Measurements from ENCODE around the gene EVL. TPM values are rescaled to one million over a fixed set of nuclear protein-coding genes. Genes with fewer than 3 reads are reported as not detected.
"Not testable (repeated sequence)": the region's sequence is repeated elsewhere in the genome, so short reads cannot be mapped to it uniquely, and the experiment has no call there.

Gene EVL
- total and polyA plus RNA-seq, 12 donors: 26.0 to 79.4 (median 47.6) TPM

- TF ChIP-seq, protein P1, sequence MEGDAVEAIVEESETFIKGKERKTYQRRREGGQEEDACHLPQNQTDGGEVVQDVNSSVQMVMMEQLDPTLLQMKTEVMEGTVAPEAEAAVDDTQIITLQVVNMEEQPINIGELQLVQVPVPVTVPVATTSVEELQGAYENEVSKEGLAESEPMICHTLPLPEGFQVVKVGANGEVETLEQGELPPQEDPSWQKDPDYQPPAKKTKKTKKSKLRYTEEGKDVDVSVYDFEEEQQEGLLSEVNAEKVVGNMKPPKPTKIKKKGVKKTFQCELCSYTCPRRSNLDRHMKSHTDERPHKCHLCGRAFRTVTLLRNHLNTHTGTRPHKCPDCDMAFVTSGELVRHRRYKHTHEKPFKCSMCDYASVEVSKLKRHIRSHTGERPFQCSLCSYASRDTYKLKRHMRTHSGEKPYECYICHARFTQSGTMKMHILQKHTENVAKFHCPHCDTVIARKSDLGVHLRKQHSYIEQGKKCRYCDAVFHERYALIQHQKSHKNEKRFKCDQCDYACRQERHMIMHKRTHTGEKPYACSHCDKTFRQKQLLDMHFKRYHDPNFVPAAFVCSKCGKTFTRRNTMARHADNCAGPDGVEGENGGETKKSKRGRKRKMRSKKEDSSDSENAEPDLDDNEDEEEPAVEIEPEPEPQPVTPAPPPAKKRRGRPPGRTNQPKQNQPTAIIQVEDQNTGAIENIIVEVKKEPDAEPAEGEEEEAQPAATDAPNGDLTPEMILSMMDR (IDR thresholded peaks at IDR 0.05): no peak
- Histone ChIP-seq H3K9me3 (no peaks in the 10 kb centered on the region), H3K4me3 (no peak overlapping the region), H3K36me3 (no peaks in the 10 kb centered on the region), H3K4me1 (peaks cover 0 to 58% (median 35%) of the 10 kb centered on the region in 9 donors), H3K27ac (no peak overlapping the region), H3K27me3 (no peaks in the 10 kb centered on the region)
- DNase-seq: no peak
- intact Hi-C loops (cut with DNase I): no loop called here
- 99% methylated on average over 4 of the region's 4 CpGs for WGBS, 2 donors
- no peak for ATAC-seq
These were observed 37.3 kb upstream of the EVL start for GRCh38 chr14:100027771-100028490.

DNA sequence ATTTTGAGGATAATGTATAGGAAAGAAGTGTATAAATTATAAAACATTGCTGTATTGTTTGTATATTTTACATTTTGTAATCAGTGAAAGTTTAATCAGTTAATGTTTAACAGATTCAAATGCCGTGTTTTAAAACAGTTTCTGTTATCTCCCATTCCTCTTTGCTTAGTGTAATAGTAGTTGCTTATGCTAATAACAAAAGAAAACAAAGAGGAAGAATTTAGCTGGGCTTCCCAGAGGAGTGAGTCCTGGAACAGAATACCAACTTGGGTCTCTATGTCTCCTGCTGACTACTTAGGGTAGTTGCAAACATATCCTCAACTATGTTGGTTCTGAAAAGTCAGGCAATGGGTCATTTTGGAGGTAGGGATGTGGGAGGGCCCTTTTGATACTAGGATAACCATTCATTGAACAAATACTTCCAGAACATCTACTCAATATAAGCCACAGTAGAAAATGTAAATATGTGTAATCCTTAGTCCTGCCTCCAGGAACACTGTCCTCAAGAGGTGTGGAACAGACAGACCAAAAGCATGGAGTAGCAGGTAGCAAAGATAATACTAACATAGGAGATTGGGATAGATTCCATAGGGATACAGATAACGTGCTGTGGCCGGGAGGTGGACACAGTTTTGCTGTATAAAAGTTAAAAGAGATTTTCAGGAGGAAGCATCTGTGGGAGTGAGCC is 36.1 kb upstream of the EVL start:
- peaks cover 0 to 46% (median 32%) of the 10 kb centered on the region in 9 donors for H3K4me1 ChIP-seq
- H3K27me3 ChIP-seq: no peaks in the 10 kb centered on the region
- no peak overlapping the region for H3K4me3 ChIP-seq
- DNase-seq (no peak), ATAC-seq (no peak)
- intact Hi-C loops (cut with DNase I): no loop called here
- WGBS, 2 donors: 87% methylated on average over 3 of the region's 3 CpGs
- no peak overlapping the region for H3K27ac ChIP-seq
- TF ChIP-seq, protein P1 (IDR thresholded peaks at IDR 0.05): no peak
- H3K9me3 ChIP-seq: no peaks in the 10 kb centered on the region
- no peaks in the 10 kb centered on the region for H3K36me3 ChIP-seq

GRCh38 chr14:100030006-100030405 is 35.2 kb upstream of the EVL start:
- H3K4me3 ChIP-seq; H3K36me3 ChIP-seq; H3K27me3 ChIP-seq; H3K9me3 ChIP-seq; DNase-seq; H3K27ac ChIP-seq; intact Hi-C loops (cut with DNase I): not testable (repeated sequence)
- ATAC-seq: peak in 1 of 8 donors; percentile 8
- WGBS, 2 donors: 93% methylated on average over 13 of the region's 13 CpGs
- H3K4me1 ChIP-seq: peaks cover under 1 to 42% (median 27%) of the 10 kb centered on the region in 9 donors

- Histone ChIP-seq H3K9me3 (no peaks in the 10 kb centered on the region), H3K27ac (peak overlapping the region in 2 of 10 donors; percentile 27 to 43), H3K36me3 (no peaks in the 10 kb centered on the region), H3K4me3 (no peak overlapping the region), H3K27me3 (no peaks in the 10 kb centered on the region), H3K4me1 (peaks cover 2 to 40% (median 24%) of the 10 kb centered on the region in 9 donors)
- 63 to 69% methylated on average over 7 of the region's 7 CpGs for WGBS, 2 donors
- DNase-seq (no peak), ATAC-seq (peak in 4 of 8 donors; percentile 31 to 67 (median 44))
- TF ChIP-seq, protein P1 (IDR thresholded peaks at IDR 0.05): no peak
- intact Hi-C loops (cut with DNase I): no loop called here
These were observed 34.6 kb upstream of the EVL start for GRCh38 chr14:100030452-100031153.

Data from heart right ventricle (tissue), 16 donors.